Suprapubic skin (tissue), 4 donors: ENCODE results near the gene DAGLB. TPM values are rescaled to one million over a fixed set of nuclear protein-coding genes. Genes with fewer than 3 reads are reported as not detected.

Experiments used
- DNase-seq, 2 donors: peaks; one replicate each; pipeline ENCODE4 v3.0.0-alpha.2; 2019; ENCODE audit warnings: low spot score in 2 of 2
- H3K27ac ChIP-seq: fragments of 200-600 bp; sonication (generic); one replicate; pipeline ENCODE4 v1.5.1; 2019
- H3K27me3 ChIP-seq: fragments of 200-600 bp; sonication (generic); one replicate; pipeline ENCODE4 v1.5.1; 2019
- H3K36me3 ChIP-seq: fragments of 200-600 bp; sonication (generic); one replicate; pipeline ENCODE4 v1.5.1; 2019
- H3K4me1 ChIP-seq: fragments of 200-600 bp; sonication (generic); one replicate; pipeline ENCODE4 v1.5.1; 2019
- H3K4me3 ChIP-seq: fragments of 200-600 bp; sonication (generic); one replicate; pipeline ENCODE4 v1.5.1; 2019; ENCODE audit warnings: mild to moderate bottlenecking
- H3K9me3 ChIP-seq: fragments of 200-600 bp; sonication (generic); one replicate; pipeline ENCODE4 v1.5.1; 2019
- EP300 ChIP-seq: sonication (generic); formaldehyde crosslinking; IDR thresholded peaks from one replicate; pipeline ENCODE4 v1.6.1; 2017; ENCODE audit warnings: antibody characterized with exemption
- POLR2A ChIP-seq, 2 donors: fragments of 450-650 bp; IDR thresholded peaks; one replicate each; pipeline ENCODE4 v1.6.1; 2017; ENCODE audit warnings: antibody characterized with exemption in 2 of 2, mild to moderate bottlenecking in 2 of 2, moderate library complexity in 2 of 2
- POLR2AphosphoS5 ChIP-seq, 3 donors: sonication (generic); formaldehyde crosslinking; IDR thresholded peaks; one replicate each; pipeline ENCODE4 v1.6.1; 2017; ENCODE audit warnings: antibody characterized with exemption in 3 of 3
- WGBS: methylation state at CpG from one replicate; pipeline ENCODE4 v1.1.5; 2018; 5-methylcytosine and 5-hydroxymethylcytosine counted together
- total RNA-seq, 4 donors: library from RNA; depleted of rRNA; stranded (reverse); fragments of >200 nt; gene quantifications; one replicate each; pipeline ENCODE4 v1.1.0, GENCODE V29; 2016
- TF ChIP-seq, protein P1 (sequence below), 2 donors: fragments of 200-600 bp in 1 of 2; fragments of 450-650 bp in 1 of 2; sonication (generic) in 1 of 2; IDR thresholded peaks; one replicate each; pipeline ENCODE4 v1.5.1; 2016 to 2019; ENCODE audit warnings: antibody characterized with exemption in 2 of 2, mild to moderate bottlenecking in 1 of 2, moderate library complexity in 1 of 2

The DAGLB gene
- total RNA-seq, 4 donors from 2014 or later, result 19.0 to 61.2 (median 22.0) TPM

DNA sequence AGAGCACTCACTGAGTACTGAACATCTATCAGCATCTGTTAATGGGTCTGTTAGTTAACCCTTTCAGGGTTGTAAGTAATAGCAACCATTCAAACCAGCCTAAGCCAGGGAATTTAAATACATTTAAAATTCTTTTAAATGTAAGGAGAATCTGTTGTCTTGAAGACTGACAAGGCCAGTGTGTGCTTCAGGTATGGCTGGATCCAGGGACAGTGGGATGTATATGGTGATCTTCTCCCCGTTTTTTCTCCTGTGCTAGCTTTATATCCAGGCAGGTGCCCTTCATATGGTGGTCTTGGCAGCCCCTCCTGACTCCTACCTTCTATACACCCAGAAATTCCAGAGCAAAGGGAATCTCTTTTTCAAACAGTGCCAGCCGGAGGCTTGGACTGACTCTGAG, 46.6 kb upstream of the DAGLB start:
- no peak overlapping the region for H3K27ac ChIP-seq
- TF ChIP-seq POLR2AphosphoS5 (IDR thresholded peaks at IDR 0.05) (no peak), POLR2A (IDR thresholded peaks at IDR 0.05) (no peak), EP300 (no peak)
- TF ChIP-seq, protein P1, sequence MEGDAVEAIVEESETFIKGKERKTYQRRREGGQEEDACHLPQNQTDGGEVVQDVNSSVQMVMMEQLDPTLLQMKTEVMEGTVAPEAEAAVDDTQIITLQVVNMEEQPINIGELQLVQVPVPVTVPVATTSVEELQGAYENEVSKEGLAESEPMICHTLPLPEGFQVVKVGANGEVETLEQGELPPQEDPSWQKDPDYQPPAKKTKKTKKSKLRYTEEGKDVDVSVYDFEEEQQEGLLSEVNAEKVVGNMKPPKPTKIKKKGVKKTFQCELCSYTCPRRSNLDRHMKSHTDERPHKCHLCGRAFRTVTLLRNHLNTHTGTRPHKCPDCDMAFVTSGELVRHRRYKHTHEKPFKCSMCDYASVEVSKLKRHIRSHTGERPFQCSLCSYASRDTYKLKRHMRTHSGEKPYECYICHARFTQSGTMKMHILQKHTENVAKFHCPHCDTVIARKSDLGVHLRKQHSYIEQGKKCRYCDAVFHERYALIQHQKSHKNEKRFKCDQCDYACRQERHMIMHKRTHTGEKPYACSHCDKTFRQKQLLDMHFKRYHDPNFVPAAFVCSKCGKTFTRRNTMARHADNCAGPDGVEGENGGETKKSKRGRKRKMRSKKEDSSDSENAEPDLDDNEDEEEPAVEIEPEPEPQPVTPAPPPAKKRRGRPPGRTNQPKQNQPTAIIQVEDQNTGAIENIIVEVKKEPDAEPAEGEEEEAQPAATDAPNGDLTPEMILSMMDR (IDR thresholded peaks at IDR 0.05), result no peak
- 92% methylated on average over 2 of the region's 2 CpGs for WGBS
- no peak overlapping the region for H3K4me3 ChIP-seq
- H3K9me3 ChIP-seq, result no peaks in the 10 kb centered on the region
- no peaks in the 10 kb centered on the region for H3K36me3 ChIP-seq
- peaks cover 6% of the 10 kb centered on the region for H3K4me1 ChIP-seq
- no peaks in the 10 kb centered on the region for H3K27me3 ChIP-seq
- DNase-seq, result no peak

DNA sequence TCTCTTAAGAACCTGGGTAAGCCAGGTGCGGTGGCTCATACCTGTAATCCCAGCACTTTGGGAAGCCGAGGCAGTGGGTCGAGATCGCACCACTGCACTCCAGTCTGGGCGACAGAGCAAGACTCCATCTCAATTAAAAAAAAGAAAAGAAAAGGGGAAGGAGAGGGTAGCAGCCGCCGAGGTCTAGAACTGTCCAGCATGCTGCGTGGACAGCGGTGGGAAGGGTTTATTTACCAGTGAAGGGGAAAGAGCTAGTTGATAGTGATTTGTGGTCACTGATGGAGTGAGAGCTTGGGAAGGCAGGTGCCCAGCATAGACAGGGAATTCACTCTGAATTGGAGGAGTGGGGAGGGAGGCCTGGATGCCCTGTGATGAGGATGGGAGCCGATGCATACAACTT, 43.4 kb upstream of the DAGLB start:
- Histone ChIP-seq H3K9me3 (no peaks in the 10 kb centered on the region), H3K4me3 (no peak overlapping the region), H3K4me1 (no peaks in the 10 kb centered on the region), H3K27ac (no peak overlapping the region), H3K36me3 (no peaks in the 10 kb centered on the region), H3K27me3 (no peaks in the 10 kb centered on the region)
- 92% methylated on average over 10 of the region's 10 CpGs for WGBS
- TF ChIP-seq, protein P1 (IDR thresholded peaks at IDR 0.05), result no peak
- TF ChIP-seq POLR2AphosphoS5 (IDR thresholded peaks at IDR 0.05) (no peak), EP300 (no peak), POLR2A (IDR thresholded peaks at IDR 0.05) (no peak)
- DNase-seq, result no peak

DNA sequence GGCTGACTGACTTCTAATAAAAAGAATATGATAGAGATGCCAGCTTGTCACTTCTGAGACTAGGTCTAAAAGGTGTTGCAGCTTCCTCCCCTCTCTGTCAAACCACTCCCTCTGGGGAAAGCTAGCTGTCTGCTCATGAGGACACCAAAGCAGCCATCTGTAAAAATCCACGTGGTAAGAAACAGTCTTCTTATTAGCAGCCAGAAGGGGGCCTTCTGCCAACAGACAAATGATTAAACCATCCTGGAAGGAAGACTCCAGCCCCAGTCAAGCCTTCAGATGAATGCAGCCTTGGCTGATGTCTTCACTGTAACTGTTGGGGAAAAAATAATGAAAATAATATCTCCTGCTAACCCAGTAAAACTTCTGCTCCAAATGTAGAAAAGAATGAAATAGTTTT, 41.9 kb upstream of the DAGLB start:
- no peaks in the 10 kb centered on the region for H3K9me3 ChIP-seq
- H3K4me3 ChIP-seq, result no peak overlapping the region
- TF ChIP-seq, protein P1 (IDR thresholded peaks at IDR 0.05), result no peak
- TF ChIP-seq POLR2A (IDR thresholded peaks at IDR 0.05) (no peak), POLR2AphosphoS5 (IDR thresholded peaks at IDR 0.05) (no peak)
- H3K36me3 ChIP-seq, result no peaks in the 10 kb centered on the region
- no peak overlapping the region for H3K27ac ChIP-seq
- no peaks in the 10 kb centered on the region for H3K27me3 ChIP-seq
- DNase-seq, result no peak
- 16% methylated on average over 1 of the region's 1 CpG for WGBS
- peaks cover 3% of the 10 kb centered on the region for H3K4me1 ChIP-seq

DNA sequence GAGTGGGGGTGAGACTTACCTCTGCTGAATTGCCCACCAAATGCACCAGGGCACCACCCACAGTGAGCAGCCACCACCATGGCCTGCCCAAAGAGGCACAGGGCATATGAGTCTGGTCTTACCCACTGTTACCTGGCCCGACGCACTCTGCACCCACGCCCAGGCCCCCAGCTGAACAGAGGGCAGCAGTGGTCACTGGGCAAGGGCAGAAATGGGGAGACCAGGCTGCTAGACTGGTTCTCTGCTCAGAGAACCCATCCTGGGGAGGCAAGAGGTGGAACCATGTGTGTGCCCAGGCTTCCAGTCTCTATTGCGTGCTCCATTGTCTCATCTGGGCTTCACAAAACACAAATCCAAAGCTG, 39.4 kb upstream of the DAGLB start:
- H3K27ac ChIP-seq, result no peak overlapping the region
- H3K4me1 ChIP-seq, result peaks cover 17% of the 10 kb centered on the region
- no peaks in the 10 kb centered on the region for H3K27me3 ChIP-seq
- no peaks in the 10 kb centered on the region for H3K9me3 ChIP-seq
- DNase-seq, result no peak
- no peak for TF ChIP-seq POLR2AphosphoS5 (IDR thresholded peaks at IDR 0.05)
- TF ChIP-seq EP300, result no peak
- TF ChIP-seq POLR2A (IDR thresholded peaks at IDR 0.05), result no peak
- TF ChIP-seq, protein P1 (IDR thresholded peaks at IDR 0.05), result no peak
- H3K36me3 ChIP-seq, result no peaks in the 10 kb centered on the region
- 100% methylated on average over 1 of the region's 4 CpGs for WGBS
- H3K4me3 ChIP-seq, result no peak overlapping the region

DNA sequence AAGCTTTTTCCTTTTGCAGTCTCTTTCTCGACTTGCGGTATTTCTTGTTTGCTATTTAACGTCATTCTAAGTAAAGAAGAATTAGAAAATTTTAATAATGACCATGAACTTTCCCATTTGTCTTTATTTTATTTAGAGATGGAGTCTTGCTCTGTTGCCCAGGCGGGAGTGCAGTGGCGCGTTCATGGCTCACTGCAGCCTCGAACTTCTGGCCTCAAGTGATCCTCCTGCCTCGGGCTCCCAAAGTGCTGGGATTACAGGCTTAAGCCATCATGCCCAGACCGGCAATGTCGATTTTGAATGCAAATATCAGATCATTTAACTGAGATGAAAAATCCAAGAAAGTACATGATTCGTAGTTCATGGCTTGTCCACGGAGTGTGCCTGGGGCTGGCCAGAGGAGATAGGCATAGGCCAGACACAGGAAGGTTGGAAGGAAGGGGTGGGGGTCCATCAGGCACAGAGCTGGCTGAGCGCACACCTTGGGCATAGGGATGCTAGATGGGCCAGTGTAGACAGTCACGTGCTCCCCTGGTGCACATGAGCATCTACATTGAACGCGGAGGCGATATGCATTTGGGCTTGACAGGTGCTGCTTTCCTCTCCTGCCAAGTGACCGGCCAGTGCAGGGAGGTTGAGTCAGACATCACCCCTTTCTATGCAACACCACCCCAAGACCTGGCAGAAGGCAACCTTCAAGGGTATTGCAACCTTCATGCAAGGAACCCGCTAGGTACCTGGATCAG, 38.9 kb upstream of the DAGLB start:
- Histone ChIP-seq H3K27me3 (no peaks in the 10 kb centered on the region), H3K36me3 (no peaks in the 10 kb centered on the region), H3K4me1 (peaks cover 21% of the 10 kb centered on the region), H3K9me3 (no peaks in the 10 kb centered on the region), H3K27ac (no peak overlapping the region), H3K4me3 (no peak overlapping the region)
- DNase-seq, result no peak
- 91% methylated on average over 18 of the region's 19 CpGs for WGBS
- no peak for TF ChIP-seq POLR2AphosphoS5 (IDR thresholded peaks at IDR 0.05)
- no peak for TF ChIP-seq POLR2A (IDR thresholded peaks at IDR 0.05)
- no peak for TF ChIP-seq EP300
- TF ChIP-seq, protein P1 (IDR thresholded peaks at IDR 0.05), result no peak
